ENCODE data around the gene ROR1. TPM values are rescaled to one million over a fixed set of nuclear protein-coding genes. Genes with fewer than 3 reads are reported as not detected.

ROR1 gene
- total RNA-seq, 6 experiments from 2014 or later = 0.04 to 0.58 (median 0.37) TPM

DNA sequence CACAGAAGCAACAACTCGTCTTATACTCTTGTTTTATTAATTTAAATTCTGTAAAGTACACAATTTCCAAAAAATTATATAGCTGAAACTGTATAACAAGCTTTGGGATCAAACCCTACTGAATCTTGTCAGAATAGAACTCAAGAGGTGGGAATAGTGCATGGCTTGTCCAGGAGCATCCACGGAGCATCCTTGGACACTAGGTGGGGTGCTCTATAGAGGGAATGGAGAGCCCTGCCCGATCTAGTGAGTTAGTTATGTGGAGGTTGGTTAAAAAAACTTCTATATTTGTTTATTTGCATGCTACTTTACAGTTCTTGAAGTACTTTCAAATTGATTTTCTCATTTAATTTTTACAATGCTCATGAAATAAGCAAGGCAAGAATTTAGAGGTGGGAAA is 28.3 kb downstream of the ROR1 start:
- H3K9me3 ChIP-seq = no peaks in the 10 kb centered on the region
- H3K36me3 ChIP-seq = no peaks in the 10 kb centered on the region
- no peaks in the 10 kb centered on the region for H3K4me1 ChIP-seq
- ATAC-seq (no peak), DNase-seq (no peak)
- H3K27ac ChIP-seq = no peak overlapping the region
- H3K4me3 ChIP-seq = no peak overlapping the region
- 52% methylated on average over 3 of the region's 3 CpGs for WGBS (ENCODE audit: insufficient coverage, low coverage, low lambda C conversion rate, missing lambda C conversion rate)
- no peak for TF ChIP-seq POLR2A (IDR thresholded peaks at IDR 0.05)
- TF ChIP-seq, protein P1, sequence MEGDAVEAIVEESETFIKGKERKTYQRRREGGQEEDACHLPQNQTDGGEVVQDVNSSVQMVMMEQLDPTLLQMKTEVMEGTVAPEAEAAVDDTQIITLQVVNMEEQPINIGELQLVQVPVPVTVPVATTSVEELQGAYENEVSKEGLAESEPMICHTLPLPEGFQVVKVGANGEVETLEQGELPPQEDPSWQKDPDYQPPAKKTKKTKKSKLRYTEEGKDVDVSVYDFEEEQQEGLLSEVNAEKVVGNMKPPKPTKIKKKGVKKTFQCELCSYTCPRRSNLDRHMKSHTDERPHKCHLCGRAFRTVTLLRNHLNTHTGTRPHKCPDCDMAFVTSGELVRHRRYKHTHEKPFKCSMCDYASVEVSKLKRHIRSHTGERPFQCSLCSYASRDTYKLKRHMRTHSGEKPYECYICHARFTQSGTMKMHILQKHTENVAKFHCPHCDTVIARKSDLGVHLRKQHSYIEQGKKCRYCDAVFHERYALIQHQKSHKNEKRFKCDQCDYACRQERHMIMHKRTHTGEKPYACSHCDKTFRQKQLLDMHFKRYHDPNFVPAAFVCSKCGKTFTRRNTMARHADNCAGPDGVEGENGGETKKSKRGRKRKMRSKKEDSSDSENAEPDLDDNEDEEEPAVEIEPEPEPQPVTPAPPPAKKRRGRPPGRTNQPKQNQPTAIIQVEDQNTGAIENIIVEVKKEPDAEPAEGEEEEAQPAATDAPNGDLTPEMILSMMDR (IDR thresholded peaks at IDR 0.05) = no peak
- H3K27me3 ChIP-seq = no peaks in the 10 kb centered on the region
- intact Hi-C loops (cut with DNase I) = no loop called here

DNA sequence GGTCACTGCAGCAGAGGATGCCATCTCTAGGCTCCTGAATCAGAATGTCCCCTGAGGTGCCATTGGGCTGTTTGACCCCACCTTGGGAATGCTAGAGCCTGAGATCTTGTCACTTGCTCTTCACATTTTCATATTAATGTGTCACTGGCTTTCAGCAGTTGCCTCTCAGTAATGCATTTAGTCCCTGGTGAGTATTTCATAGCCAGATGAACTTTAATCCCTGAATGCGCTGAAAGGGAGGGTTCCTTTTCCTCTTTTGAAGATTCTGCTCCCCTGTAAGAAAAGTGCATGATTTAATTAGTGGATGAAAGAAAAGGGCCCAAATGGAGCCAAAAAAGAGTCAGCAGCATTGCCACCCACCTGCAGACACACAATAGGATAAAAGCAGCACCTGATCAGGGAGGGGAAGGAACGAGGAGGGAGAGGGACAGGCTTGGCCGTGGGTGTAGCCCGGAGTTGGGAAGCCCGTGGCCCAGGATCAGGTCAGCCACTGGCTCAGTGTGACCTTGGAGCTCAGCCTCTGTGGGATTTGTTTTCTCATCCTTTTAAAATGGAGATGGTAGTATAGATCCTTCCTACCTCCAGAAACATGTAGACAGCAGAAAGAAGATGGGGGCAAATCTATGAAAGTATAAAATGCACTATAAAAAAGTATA is 31.1 kb downstream of the ROR1 start:
- no peaks in the 10 kb centered on the region for H3K9me3 ChIP-seq
- intact Hi-C loops (cut with DNase I) = no loop called here
- DNase-seq = no peak
- no peak overlapping the region for H3K27ac ChIP-seq
- no peaks in the 10 kb centered on the region for H3K36me3 ChIP-seq
- H3K27me3 ChIP-seq = no peaks in the 10 kb centered on the region
- TF ChIP-seq POLR2A (IDR thresholded peaks at IDR 0.05) = no peak
- TF ChIP-seq, protein P1 (IDR thresholded peaks at IDR 0.05) = no peak
- no peak for ATAC-seq
- 40% methylated on average over 3 of the region's 5 CpGs for WGBS (ENCODE audit: insufficient coverage, low coverage, low lambda C conversion rate, missing lambda C conversion rate)
- H3K4me3 ChIP-seq = no peak overlapping the region
- H3K4me1 ChIP-seq = no peaks in the 10 kb centered on the region

DNA sequence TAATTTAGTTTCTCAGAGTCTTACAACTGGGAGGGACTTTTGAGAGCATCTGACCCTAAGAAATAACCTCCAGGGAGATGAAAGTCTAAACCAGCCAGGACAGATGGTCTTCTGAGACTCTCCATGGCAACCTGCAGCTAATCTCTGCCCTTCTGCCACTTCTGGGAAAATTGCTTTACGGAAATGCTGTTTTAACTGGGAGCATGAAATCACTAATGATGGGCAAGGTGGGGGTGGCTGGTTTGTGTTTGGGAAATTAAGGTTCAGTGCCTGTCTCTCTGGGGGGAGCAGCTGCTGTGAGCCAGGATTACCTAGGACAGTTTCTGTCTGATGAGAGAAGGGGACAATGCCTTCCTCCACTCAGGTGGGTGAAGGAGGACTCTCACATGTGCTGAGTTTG is 33.2 kb downstream of the ROR1 start:
- Histone ChIP-seq H3K9me3 (no peaks in the 10 kb centered on the region), H3K36me3 (no peaks in the 10 kb centered on the region), H3K4me3 (no peak overlapping the region), H3K4me1 (no peaks in the 10 kb centered on the region), H3K27me3 (no peaks in the 10 kb centered on the region), H3K27ac (no peak overlapping the region)
- intact Hi-C loops (cut with DNase I) = no loop called here
- ATAC-seq (no peak), DNase-seq (no peak)
- TF ChIP-seq, protein P1 (IDR thresholded peaks at IDR 0.05) = no peak
- TF ChIP-seq POLR2A (IDR thresholded peaks at IDR 0.05) = no peak
- WGBS (ENCODE audit: insufficient coverage, low coverage, low lambda C conversion rate, missing lambda C conversion rate) = no CpG with 5 or more reads among the region's 1 CpG

DNA sequence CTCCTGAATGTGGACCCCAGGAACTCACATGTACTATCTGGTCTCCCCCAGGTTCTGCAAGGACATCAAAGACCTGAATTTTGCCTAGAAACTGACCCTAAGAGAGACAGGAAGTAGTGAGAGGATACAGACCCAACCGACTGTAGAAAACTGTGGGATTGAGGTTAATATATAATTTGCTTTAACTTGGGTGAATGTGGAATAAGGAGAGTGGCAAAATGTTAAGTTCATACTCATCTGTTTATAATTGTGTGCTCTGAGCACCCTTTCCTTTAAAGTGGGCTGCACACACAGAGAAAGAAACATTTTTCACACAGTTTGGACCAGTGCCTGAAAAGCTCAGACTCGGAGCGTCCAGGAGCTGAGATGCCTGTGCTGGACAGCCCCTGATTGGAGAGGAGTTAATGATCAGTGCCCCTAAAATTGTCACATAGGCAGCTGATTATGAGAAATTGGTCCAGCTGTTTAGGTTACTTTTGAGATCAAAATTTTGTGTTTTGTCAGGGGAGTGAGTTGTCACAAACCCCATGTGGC is 37.2 kb downstream of the ROR1 start:
- Histone ChIP-seq H3K9me3 (no peaks in the 10 kb centered on the region), H3K27ac (no peak overlapping the region), H3K36me3 (no peaks in the 10 kb centered on the region), H3K27me3 (no peaks in the 10 kb centered on the region), H3K4me3 (no peak overlapping the region), H3K4me1 (no peaks in the 10 kb centered on the region)
- TF ChIP-seq POLR2A (IDR thresholded peaks at IDR 0.05) = no peak
- TF ChIP-seq, protein P1 (IDR thresholded peaks at IDR 0.05) = no peak
- 14% methylated on average over 1 of the region's 3 CpGs for WGBS (ENCODE audit: insufficient coverage, low coverage, low lambda C conversion rate, missing lambda C conversion rate)
- intact Hi-C loops (cut with DNase I) = no loop called here
- no peak for ATAC-seq
- no peak for DNase-seq

Data from right lobe of liver (tissue), 6 donors.